DMS53 treated with DMSO at 0.1 percent for 48 hours (cell line): ENCODE measurements around the gene MRPS27.

Experiments
- DNase-seq: peaks from one replicate; lab custom pipeline; 2025; ENCODE audit not compliant: unreplicated experiment; lab: John Stamatoyannopoulos, UW

The MRPS27 gene

GRCh38 chr5:72266862-72267261 lies 53.2 kb downstream of the MRPS27 start:
- DNase-seq: no peak

- no peak for DNase-seq
Observed at GRCh38 chr5:72265032-72265877, 54.8 kb downstream of the MRPS27 start.

DNA sequence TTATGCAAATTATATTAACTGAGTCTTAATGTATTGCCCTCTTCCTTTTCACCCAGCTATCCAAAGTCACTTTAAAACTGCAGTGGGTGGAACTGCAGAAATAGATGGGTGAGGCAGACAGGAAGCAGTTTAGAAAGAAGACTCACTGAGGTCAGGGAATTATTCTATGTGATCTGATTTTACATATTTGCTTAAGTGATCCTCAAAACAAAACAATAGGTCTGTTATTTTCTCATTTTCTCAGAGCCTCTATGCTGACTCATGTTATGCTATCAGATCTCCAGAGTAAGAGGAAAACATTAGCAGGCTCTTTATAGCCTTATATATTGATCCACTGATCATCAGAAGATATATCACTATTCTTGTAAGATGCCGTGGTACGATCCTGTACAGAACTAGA lies 63.5 kb downstream of the MRPS27 start:
- no peak for DNase-seq

DNA sequence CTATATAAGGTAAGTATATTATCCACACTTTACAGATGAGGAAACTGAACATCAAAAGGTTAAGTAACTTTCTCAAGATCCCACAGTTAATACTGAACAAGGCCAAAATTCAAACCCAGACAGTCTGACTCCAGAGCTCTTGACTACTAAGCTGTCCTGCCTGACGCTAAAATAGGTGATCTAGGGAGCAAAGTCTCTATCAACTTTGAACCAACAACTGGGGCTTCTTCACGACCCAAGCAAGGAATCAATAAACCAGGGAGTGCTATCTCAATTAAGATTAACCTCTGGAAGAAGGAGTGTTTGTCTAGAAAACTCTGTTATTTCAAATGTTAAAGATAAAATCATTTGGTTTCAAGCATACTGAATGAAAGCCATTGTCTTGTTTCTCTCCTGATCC lies 64.4 kb downstream of the MRPS27 start:
- DNase-seq: no peak

GRCh38 chr5:72255237-72255636 lies 64.8 kb downstream of the MRPS27 start:
- peak; percentile 4 for DNase-seq

- no peak for DNase-seq
Observed at GRCh38 chr5:72252574-72253155, 67.4 kb downstream of the MRPS27 start.

DNA sequence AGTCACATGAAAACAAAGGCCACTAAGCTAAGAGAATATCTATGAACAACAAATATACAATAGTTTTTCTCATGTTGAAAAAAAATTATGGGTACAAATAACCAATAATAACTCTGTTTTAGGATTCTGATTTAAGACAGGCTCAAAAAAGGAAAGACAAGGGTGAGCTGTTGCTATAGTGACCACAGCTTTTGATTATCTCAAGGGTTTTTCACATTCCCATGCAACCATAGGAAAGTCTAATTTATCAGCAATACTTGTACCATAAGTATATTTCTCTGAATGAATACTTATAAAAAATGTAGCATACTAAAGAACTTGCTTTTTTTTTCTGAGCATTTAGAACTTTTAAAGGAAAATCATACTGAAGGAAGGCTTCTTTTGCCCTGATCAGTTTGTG lies 68.0 kb downstream of the MRPS27 start:
- no peak for DNase-seq

DNA sequence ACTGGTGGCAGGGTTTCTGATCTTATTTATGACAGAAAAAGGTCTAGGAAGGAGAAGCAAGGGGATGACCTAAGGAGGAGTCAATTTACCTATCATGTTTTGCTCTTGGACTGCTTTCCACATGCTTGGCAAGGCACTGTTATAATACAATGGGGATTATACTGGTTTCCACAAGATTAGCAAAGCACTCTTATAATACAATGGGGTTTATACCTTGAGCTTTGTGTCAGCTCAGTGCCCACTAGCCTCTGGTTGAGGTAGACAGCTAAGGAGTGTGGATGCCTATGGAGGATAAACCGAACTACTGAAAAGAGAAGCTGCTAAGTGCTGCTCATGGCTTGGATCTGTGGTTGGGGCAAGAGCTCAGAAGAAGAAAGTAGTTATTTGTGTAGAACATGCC lies 68.7 kb downstream of the MRPS27 start:
- DNase-seq: no peak

- DNase-seq: peak; percentile 34
Observed at GRCh38 chr5:72248410-72248981, 71.5 kb downstream of the MRPS27 start.

- no peak for DNase-seq
Observed at GRCh38 chr5:72246954-72247442, 73.0 kb downstream of the MRPS27 start.

DNA sequence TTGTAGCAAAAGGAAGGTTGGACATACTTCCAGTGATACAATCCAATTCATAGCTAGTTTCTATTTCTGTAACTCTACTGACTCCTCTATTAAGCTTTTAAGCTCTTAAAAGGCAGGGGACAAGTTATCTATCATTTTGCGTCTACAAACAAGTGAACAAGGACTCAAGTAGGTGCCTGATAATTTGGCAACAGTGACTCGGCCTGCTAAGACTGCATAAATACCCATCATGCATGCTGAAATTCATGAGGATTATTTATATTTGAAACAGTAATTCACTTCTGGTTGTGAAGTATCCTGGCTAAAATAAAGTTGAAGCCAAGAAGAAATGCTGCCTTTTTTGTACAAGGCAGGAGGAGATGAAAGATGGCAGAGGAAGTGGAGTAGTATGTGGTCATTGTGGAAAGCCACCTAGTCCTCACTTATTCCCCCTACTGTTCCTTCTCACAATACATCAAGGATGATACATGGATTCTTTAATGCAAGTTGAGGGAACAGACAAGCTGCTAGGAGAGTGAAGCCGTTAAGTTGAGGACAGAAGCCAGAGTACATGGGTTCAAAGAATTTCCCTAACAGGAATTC lies 74.0 kb downstream of the MRPS27 start:
- no peak for DNase-seq

- no peak for DNase-seq
Observed at GRCh38 chr5:72245546-72245945, 74.5 kb downstream of the MRPS27 start.

DNA sequence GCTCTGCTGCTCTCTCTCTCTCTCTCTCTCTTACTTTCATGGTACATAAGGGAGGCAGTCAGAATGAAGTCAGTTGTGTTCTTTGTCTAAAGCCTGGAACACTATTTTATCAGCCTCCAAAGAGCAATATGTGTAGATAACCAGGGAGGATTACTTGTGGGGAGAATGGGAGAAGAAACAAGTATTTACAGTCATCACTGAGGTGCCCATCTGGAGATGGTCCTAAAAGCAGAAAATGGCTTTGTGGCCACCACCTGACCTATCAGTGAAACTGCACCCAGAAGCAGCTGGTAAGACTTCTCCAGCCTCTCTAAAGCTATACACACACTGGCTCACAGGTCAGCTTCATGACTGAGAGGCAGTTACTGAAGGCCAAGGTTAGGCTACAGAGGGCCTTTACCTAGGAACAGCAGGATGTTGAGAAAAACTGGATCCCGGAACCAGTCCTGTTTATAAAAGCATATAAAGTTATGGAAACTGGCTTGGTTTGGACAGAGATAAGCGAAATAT lies 75.1 kb downstream of the MRPS27 start:
- peak; percentile 37 for DNase-seq

DNA sequence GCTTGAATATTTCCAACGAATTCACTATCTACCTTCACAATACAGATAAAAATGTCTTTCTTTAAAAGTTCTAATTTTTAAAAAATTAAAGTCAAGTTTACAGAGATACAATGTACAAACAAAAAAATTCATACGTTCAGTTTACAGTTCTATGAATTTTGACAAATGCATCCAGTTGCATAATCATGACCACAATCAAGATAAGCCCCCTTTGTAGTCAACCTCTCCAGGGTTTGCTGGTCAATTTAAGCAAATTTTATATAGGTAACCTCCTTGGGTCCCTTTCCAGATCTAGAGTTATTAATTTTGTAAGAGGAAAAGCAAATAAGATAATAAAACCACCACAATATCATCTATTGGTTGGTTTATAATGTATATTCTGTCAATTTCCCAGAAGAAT lies 76.3 kb downstream of the MRPS27 start:
- DNase-seq: no peak

GRCh38 chr5:72242796-72243475 lies 77.1 kb downstream of the MRPS27 start:
- DNase-seq: no peak

GRCh38 chr5:72241346-72242003 lies 78.6 kb downstream of the MRPS27 start:
- no peak for DNase-seq

GRCh38 chr5:72238712-72239445 lies 81.2 kb downstream of the MRPS27 start:
- DNase-seq: no peak

DNA sequence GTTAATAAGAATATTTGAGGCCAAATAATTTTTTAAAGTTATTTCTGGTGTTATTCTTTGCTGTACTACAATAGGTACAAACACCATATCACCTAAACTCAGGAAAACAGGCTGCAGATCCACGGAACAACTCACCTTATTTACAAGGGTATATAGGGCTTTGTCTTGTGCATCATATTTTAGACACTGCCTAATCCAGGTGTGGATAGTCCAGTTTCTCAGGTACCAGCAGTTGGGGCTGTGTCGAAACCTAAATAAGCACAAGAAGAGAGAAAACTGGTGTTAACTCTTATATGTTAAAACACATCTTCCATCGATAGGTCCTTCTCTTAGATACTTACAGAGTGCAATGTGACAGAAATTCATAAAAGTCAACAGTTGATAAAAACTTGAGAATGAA lies 82.2 kb downstream of the MRPS27 start:
- DNase-seq: no peak

DNA sequence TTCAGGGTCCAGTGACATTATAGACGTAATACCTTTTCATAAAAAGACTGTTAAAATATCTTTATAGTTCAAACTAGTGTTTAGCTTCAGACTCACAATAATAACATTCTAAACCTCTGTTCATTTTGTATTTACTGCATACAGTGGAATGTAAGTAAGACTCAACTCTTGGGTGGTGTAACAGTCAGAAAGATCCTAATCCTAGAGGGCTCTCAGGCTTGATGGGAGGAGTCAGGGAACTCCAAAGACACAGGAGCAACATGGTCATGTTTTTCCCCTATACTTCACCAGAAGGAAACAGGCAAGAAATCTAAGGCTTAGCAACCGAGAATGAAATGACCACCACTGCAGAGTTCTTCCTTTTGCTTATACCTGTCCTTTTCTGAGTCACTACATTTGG lies 82.6 kb downstream of the MRPS27 start:
- no peak for DNase-seq

- no peak for DNase-seq
Observed at GRCh38 chr5:72235725-72236124, 84.3 kb downstream of the MRPS27 start.
